Kidney (tissue), 14 donors: Measurements from ENCODE around the gene HLA-DMA. TPM values are rescaled to one million over a fixed set of nuclear protein-coding genes. Genes with fewer than 3 reads are reported as not detected.

Experiments used
- DNase-seq, 5 donors: peaks; one replicate each; pipeline ENCODE4 v3.0.0-alpha.2; 2013 to 2020
- FAIRE-seq: peaks from 2 replicates; lab custom pipeline; 2012; peaks lifted over from hg19 to GRCh38; lab: Jason Lieb, UNC
- H3K27ac ChIP-seq, 2 donors: one replicate each; pipeline ENCODE4 v1.7.0; 2013; ENCODE audit warnings: low read depth in 2 of 2, low read length in 2 of 2, inconsistent platforms in 1 of 2
- H3K27me3 ChIP-seq: one replicate; pipeline ENCODE4 v1.7.1; 2013; ENCODE audit warnings: low read length, inconsistent platforms; ENCODE audit not compliant: control insufficient read depth, insufficient read depth
- H3K36me3 ChIP-seq, 3 donors: one replicate each; pipeline versions ENCODE4 v1.7.0 to v1.7.1; 2013; ENCODE audit warnings: low read length in 3 of 3, control low read depth in 1 of 3, inconsistent platforms in 1 of 3; ENCODE audit not compliant: insufficient read depth in 3 of 3, control insufficient read depth in 2 of 3
- H3K4me1 ChIP-seq, 3 donors: one replicate each; pipeline versions ENCODE4 v1.7.0 to v1.7.1; 2013; ENCODE audit warnings: low read length in 3 of 3, inconsistent platforms in 1 of 3, low read depth in 1 of 3; ENCODE audit not compliant: control insufficient read depth in 2 of 3, insufficient read depth in 2 of 3
- H3K4me3 ChIP-seq, 3 donors: one replicate each; pipeline versions ENCODE4 v1.7.0 to v1.8.1; 2013; ENCODE audit warnings: low read length in 3 of 3, control low read depth in 1 of 3, inconsistent platforms in 1 of 3
- H3K9ac ChIP-seq, 3 donors: one replicate each; pipeline versions ENCODE4 v1.7.0 to v1.7.1; 2013; ENCODE audit warnings: low read length in 3 of 3, control low read depth in 1 of 3, inconsistent platforms in 1 of 3
- H3K9me3 ChIP-seq, 3 donors: one replicate each; pipeline versions ENCODE4 v1.7.0 to v1.7.1; 2013; ENCODE audit warnings: low read length in 3 of 3, control low read depth in 1 of 3, inconsistent platforms in 1 of 3; ENCODE audit not compliant: control insufficient read depth in 2 of 3, insufficient read depth in 1 of 3
- intact Hi-C: fragments of 100-400 bp; cut with DNase I; formaldehyde crosslinking; loops from one replicate; pipeline ENCODE4 v1.11.1; 2022
- polyA plus RNA-seq: library from polyadenylated mRNA; stranded (reverse); fragments of 350-450 nt; fragmentation: Illumina TruSeq; extraction: RNeasy Lipid Tissue Mini Kit (QIAGEN cat#74804); gene quantifications from one replicate; pipeline ENCODE4 v1.2.3, GENCODE V29; 2014; ENCODE audit warnings: low read depth, low replicate concordance; ENCODE audit not compliant: insufficient read depth
- total RNA-seq: library from RNA; stranded (reverse); fragmentation: NEBNext Ultra II Directional; extraction: Animal tissue kit (Norgen Biotek cat#: 25700); gene quantifications from one replicate; pipeline ENCODE4 v1.2.1, GENCODE V29; 2021
- TF ChIP-seq, protein P1 (sequence below): IDR thresholded peaks from 3 replicates; pipeline ENCODE4 v1.5.1; 2012; ENCODE audit warnings: mild to moderate bottlenecking, moderate library complexity, borderline replicate concordance; ENCODE audit not compliant: insufficient read depth; ENCODE audit errors: extremely low read depth
- donor health status: control.
- donor health status: control.
- donor health status: control.
- donor health status: control.
- donor health status: control.
- donor health status: DM: yes; HTN: yes; CAD: no.
- donor health status: Normal renal cell carcinoma (clear cell type).

The HLA-DMA gene
- total and polyA plus RNA-seq, 2 donors from 2014 or later, result 98.5 to 101 TPM

DNA sequence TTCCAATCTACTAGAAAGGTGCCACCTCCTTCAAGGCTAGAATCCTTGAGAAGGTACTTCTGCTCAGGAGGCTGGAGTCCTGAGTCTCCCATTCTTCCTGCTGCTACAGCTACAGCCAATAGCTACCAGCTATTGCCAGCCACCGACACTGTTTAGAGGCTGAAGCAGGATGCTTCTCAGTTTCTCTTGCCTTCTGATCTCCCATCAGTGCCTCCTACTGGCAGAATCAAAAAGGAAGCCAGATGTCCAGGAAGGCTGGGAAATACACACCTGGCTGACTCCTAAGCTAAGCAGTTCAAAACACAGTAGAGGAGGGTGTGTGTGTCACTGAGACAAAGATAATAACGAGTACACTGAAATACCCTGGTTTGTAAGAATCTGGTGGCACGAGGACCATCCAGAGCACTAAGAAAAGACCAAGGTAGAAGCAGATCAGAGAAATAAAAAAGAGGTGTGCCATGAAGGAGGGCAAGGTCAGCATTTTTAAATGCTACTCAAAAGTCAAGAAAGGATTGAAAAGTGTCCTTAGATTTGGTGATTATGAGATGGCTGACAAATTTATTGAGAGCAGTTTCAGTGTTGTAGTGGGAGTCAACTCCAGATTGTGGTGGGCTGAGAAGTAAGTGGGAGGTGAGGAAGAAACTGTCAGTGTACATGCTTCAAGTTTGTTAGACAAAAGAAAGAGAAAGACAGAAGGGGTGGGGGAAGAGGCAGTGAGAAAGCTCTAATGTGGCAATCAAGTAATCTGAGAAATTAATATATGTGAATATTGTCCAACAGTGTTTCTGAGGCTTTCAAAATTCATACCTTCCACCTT, 2.3 kb upstream of the HLA-DMA start:
- intact Hi-C loops, result no loop called here
- TF ChIP-seq, protein P1, sequence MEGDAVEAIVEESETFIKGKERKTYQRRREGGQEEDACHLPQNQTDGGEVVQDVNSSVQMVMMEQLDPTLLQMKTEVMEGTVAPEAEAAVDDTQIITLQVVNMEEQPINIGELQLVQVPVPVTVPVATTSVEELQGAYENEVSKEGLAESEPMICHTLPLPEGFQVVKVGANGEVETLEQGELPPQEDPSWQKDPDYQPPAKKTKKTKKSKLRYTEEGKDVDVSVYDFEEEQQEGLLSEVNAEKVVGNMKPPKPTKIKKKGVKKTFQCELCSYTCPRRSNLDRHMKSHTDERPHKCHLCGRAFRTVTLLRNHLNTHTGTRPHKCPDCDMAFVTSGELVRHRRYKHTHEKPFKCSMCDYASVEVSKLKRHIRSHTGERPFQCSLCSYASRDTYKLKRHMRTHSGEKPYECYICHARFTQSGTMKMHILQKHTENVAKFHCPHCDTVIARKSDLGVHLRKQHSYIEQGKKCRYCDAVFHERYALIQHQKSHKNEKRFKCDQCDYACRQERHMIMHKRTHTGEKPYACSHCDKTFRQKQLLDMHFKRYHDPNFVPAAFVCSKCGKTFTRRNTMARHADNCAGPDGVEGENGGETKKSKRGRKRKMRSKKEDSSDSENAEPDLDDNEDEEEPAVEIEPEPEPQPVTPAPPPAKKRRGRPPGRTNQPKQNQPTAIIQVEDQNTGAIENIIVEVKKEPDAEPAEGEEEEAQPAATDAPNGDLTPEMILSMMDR, result peak; percentile 34
- no peak overlapping the region for H3K9ac ChIP-seq
- no peaks in the 10 kb centered on the region for H3K36me3 ChIP-seq
- no peak overlapping the region for H3K27ac ChIP-seq
- no peaks in the 10 kb centered on the region for H3K27me3 ChIP-seq
- no peak overlapping the region for H3K4me3 ChIP-seq
- peaks cover 0 to 7% (median 4%) of the 10 kb centered on the region in 3 donors for H3K4me1 ChIP-seq
- no peak for FAIRE-seq
- peak in 2 of 5 donors; percentile 74 to 81 for DNase-seq
- H3K9me3 ChIP-seq, result no peaks in the 10 kb centered on the region

DNA sequence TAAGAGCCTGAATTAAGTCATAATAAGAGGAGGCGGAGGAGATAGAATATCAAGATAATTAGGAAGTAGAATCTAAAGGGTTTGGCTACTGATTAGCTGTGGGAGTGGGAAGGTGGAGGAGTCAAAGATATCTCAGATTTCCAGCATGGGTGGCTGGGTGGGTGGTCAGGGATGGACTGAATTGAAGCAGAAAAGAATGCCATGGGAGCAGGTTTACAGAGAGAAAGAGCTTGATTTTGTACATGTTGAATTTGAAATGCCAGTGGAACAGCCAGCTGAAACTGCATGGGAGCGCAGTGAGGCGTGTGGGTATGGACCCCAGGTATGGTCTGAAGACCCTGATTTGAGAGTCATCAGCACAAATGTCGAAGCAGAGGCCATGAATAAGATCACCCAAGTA, 1.4 kb upstream of the HLA-DMA start:
- TF ChIP-seq, protein P1, result no peak
- Histone ChIP-seq H3K27me3 (no peaks in the 10 kb centered on the region), H3K27ac (no peak overlapping the region), H3K4me3 (no peak overlapping the region), H3K9me3 (no peaks in the 10 kb centered on the region), H3K36me3 (no peaks in the 10 kb centered on the region), H3K4me1 (peaks cover 0 to 7% (median 4%) of the 10 kb centered on the region in 3 donors), H3K9ac (no peak overlapping the region)
- no peak for FAIRE-seq
- intact Hi-C loops, result no loop called here
- DNase-seq, result peak in 3 of 5 donors; percentile 38 to 81 (median 72)

DNA sequence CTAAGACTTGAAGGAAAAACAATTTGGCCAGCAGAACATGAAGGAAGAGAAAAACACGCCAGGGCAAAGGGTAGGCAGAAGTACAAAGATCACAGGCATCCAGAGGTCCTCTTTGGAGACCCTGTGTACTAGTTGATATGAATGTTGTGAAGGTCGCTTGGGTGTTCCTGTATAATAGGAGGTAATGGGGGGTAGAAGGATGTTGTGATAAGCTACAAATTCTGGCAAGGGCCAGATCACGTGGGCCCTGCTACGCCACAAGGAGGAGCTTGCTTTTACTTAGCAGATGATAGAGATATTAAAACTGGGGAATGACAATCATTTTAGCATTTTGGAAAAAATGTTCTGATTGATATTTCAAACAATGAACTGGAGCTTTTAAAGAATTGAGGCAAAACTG, 878 bp upstream of the HLA-DMA start:
- Histone ChIP-seq H3K4me3 (no peak overlapping the region), H3K9ac (no peak overlapping the region), H3K27ac (peak overlapping the region in 1 of 2 donors; percentile 68), H3K4me1 (peaks cover 0 to 7% (median 4%) of the 10 kb centered on the region in 3 donors), H3K27me3 (no peaks in the 10 kb centered on the region), H3K9me3 (no peaks in the 10 kb centered on the region), H3K36me3 (no peaks in the 10 kb centered on the region)
- intact Hi-C loops, result no loop called here
- no peak for FAIRE-seq
- DNase-seq, result no peak
- TF ChIP-seq, protein P1, result no peak
